C4-2B (cell line): ENCODE results near the gene NKX1-1.

ENCODE experiments used
- H3K27ac ChIP-seq: fragments of 450-650 bp; 2 replicates; pipeline ENCODE4 v1.5.1; 2017
- ZFX ChIP-seq: fragments of 450-650 bp; IDR thresholded peaks from 2 replicates; pipeline ENCODE4 v1.6.1; 2017
- TF ChIP-seq, protein P1 (sequence below): fragments of 450-650 bp; conservative IDR thresholded peaks from 2 replicates; pipeline ENCODE4 v1.5.1; 2017; ENCODE audit warnings: mild to moderate bottlenecking

The NKX1-1 gene

DNA sequence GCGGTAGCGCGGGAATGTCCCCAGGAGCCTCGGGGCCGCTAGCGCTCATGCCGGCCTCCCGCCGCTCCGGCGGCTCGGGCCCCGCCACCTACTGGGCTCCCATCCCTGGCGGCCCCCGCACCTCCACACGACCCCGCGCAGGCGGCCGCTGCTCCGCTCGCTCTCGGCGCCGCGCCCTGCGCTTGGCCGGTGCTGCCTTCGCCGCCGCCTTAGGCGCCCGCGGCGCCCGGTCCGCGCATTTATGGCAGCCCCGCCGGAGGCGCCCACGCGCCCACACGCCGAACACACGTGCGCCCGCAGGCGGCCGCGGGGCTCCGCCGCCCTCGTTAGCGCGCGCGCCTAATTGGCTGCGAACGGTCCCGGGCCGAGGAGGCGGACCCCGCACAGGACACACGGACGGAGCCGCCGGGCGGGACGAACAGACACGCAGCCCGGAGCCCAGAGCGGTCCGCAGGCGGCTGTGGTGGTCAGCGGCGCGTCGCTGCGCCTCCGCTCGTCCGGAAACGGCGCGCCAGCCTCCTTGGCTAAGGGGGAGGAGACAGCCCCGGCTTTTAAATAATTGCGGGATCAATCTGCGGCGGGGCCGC lies at the start of gene NKX1-1:
NKX1-1 (minus strand) TSS at position 49 of the 587 bp plus-strand sequence; CDS start at position 49, 0 bp downstream.
- H3K27ac ChIP-seq = no peak within 1 kb of the TSS
- TF ChIP-seq, protein P1, sequence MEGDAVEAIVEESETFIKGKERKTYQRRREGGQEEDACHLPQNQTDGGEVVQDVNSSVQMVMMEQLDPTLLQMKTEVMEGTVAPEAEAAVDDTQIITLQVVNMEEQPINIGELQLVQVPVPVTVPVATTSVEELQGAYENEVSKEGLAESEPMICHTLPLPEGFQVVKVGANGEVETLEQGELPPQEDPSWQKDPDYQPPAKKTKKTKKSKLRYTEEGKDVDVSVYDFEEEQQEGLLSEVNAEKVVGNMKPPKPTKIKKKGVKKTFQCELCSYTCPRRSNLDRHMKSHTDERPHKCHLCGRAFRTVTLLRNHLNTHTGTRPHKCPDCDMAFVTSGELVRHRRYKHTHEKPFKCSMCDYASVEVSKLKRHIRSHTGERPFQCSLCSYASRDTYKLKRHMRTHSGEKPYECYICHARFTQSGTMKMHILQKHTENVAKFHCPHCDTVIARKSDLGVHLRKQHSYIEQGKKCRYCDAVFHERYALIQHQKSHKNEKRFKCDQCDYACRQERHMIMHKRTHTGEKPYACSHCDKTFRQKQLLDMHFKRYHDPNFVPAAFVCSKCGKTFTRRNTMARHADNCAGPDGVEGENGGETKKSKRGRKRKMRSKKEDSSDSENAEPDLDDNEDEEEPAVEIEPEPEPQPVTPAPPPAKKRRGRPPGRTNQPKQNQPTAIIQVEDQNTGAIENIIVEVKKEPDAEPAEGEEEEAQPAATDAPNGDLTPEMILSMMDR = no peak
- TF ChIP-seq ZFX = no peak

- H3K27ac ChIP-seq = no peak overlapping the region
- no peak for TF ChIP-seq ZFX
- TF ChIP-seq, protein P1 = no peak
Observed at GRCh38 chr4:1453731-1454130, 47.5 kb upstream of the NKX1-1 start.

DNA sequence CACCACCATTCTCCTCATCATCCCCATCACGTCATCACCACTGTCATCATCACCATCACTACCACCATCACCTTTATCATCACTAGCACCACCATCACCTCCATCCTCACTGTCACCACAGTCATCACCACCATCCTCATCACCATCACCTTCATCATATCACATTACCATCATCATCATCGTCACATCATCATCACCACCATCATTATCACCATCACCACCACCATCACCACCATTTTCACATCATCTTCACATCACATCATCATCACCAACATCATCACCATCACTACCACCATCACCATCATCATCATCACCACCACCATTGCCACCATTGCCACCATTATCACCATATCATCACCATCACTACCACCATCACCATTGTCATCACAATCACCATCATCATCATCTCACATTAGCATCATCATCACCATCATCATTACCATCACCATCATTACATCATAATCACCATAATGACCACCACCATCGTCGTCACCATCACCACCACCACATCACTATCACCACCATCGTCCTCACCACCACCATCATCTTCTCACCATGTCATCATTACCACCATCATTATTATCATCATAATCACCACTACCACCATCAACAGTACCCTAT lies 46.3 kb upstream of the NKX1-1 start:
- TF ChIP-seq, protein P1 = no peak
- TF ChIP-seq ZFX = no peak
- no peak overlapping the region for H3K27ac ChIP-seq

GRCh38 chr4:1451752-1452122 lies 45.5 kb upstream of the NKX1-1 start:
- TF ChIP-seq, protein P1 = no peak
- no peak for TF ChIP-seq ZFX
- no peak overlapping the region for H3K27ac ChIP-seq

DNA sequence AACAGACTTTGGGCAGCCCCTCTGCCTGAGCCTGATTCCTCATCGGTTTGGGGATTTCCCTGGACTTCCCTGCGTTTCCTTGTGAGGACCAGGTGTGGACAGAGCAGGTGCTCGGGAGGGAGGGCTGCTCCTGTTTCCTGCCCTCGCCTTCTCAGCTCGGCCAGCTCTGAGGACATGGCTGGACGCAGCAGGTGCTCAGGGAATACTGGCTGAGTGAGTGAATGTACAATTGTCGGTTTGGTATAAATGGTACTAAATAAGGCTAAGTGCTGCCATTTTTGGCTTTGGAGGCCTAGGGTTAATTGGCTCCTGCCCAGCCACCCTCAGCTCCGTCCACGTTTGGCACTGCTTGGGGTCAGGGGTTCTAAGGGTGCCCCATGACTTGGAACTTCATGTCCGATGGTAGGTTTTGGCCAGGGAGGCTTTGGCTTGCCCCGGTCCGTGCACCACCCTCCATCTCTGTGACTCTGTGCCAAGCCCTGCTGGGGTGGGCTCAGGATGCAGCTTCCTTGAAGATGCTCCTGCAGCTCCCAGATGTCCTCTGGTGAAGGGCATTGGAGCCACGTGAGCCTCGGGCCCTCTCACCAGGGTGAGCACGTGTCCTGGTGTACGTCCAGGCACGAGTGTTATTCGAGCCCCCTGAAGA lies 45.0 kb upstream of the NKX1-1 start:
- H3K27ac ChIP-seq = no peak overlapping the region
- TF ChIP-seq, protein P1 = no peak
- no peak for TF ChIP-seq ZFX

- no peak overlapping the region for H3K27ac ChIP-seq
- TF ChIP-seq, protein P1 = no peak
- no peak for TF ChIP-seq ZFX
Observed at GRCh38 chr4:1449833-1450741, 43.8 kb upstream of the NKX1-1 start.
